ENCODE measurements around the gene SETD1A. TPM values are rescaled to one million over a fixed set of nuclear protein-coding genes. Genes with fewer than 3 reads are reported as not detected.
A peak's percentile ranks its signal among the peaks of the same experiment; 100 is the strongest.

The SETD1A gene
- total RNA-seq, 1 experiment from 2014 or later = 33.2 TPM

GRCh38 chr16:30920891-30921290, 36.7 kb upstream of the SETD1A start:
- no TSS peak for BruUV-seq (replicated peaks)
- H3K4me3 ChIP-seq = no peak overlapping the region
- H3K4me2 ChIP-seq = no peak overlapping the region
- no peaks in the 10 kb centered on the region for H3K27me3 ChIP-seq (ENCODE audit: insufficient read depth, low read depth)
- no peaks in the 10 kb centered on the region for H3K9me2 ChIP-seq (ENCODE audit: insufficient read depth)
- POLR2A ChIA-PET (ENCODE audit: unreplicated experiment) = no interaction called here
- H3K4me1 ChIP-seq (replicated peaks; ENCODE audit: insufficient read depth) = no peaks in the 10 kb centered on the region; the same call in 1 of the 2 replicates
- no peaks in the 10 kb centered on the region for H3K36me3 ChIP-seq (ENCODE audit: low read depth)
- DNase-seq = no peak
- peaks cover 7% of the 10 kb centered on the region; the same call in 1 of the 2 replicates for H3F3A ChIP-seq (ENCODE audit: insufficient read depth, low read depth)
- no peak overlapping the region for H3K27ac ChIP-seq
- intact Hi-C loops (cut with micrococcal nuclease; ENCODE audit: unreplicated experiment) = loop anchor here (1.0 to 2.0 kb wide), 2 partner anchors 18 to 77 kb away; no protein-coding TSS in a partner anchor
- H3K9me3 ChIP-seq (ENCODE audit: insufficient read depth, low read depth) = peaks cover 5% of the 10 kb centered on the region; the same call in 1 of the 2 replicates
- H4K20me1 ChIP-seq (ENCODE audit: insufficient read depth) = peaks cover 1% of the 10 kb centered on the region
- CTCF ChIA-PET = interaction anchor here (0.7 kb wide), 1 partner anchor 75 kb away, joined by 9 read pairs; no protein-coding TSS in a partner anchor
- H2AFZ ChIP-seq = no peak overlapping the region
- peaks cover 16% of the 10 kb centered on the region for H3K79me2 ChIP-seq (ENCODE audit: low read depth)
- TF ChIP-seq EZH2 (IDR thresholded peaks at IDR 0.05; ENCODE audit: low read depth) = no peak
- no peak for TF ChIP-seq CTCF (conservative IDR thresholded peaks at IDR 0.05)

- intact Hi-C loops (cut with micrococcal nuclease; ENCODE audit: unreplicated experiment) = loop anchor here (1.0 to 2.0 kb wide), 2 partner anchors 19 to 77 kb away; no protein-coding TSS in a partner anchor
Measured at GRCh38 chr16:30921459-30921747, 36.2 kb upstream of the SETD1A start.

GRCh38 chr16:30921748-30922419, 35.7 kb upstream of the SETD1A start:
- Histone ChIP-seq H3K27ac (peak overlapping the region; percentile 57), H2AFZ (peak overlapping the region; percentile 80), H3K9me2 (ENCODE audit: insufficient read depth) (no peaks in the 10 kb centered on the region), H3K36me3 (ENCODE audit: low read depth) (0 out of 2 replicates have a peak, but pooled peaks cover 4% of the 10 kb centered on the region), H3K9me3 (ENCODE audit: insufficient read depth, low read depth) (peaks cover 5% of the 10 kb centered on the region; the same call in 1 of the 2 replicates), H3K4me2 (peak overlapping the region; percentile 75), H3F3A (ENCODE audit: insufficient read depth, low read depth) (peaks cover 7% of the 10 kb centered on the region; the same call in 1 of the 2 replicates), H3K27me3 (ENCODE audit: insufficient read depth, low read depth) (no peaks in the 10 kb centered on the region), H3K4me3 (peak overlapping the region; percentile 63), H4K20me1 (ENCODE audit: insufficient read depth) (peaks cover 7% of the 10 kb centered on the region), H3K79me2 (ENCODE audit: low read depth) (peaks cover 16% of the 10 kb centered on the region), H3K4me1 (replicated peaks; ENCODE audit: insufficient read depth) (no peaks in the 10 kb centered on the region; the same call in 1 of the 2 replicates)
- intact Hi-C loops (cut with micrococcal nuclease; ENCODE audit: unreplicated experiment) = loop anchor here (1.0 to 2.0 kb wide), 7 partner anchors 19 to 224 kb away; partner anchors contain the start of genes CTF1 and PHKG2
- CTCF ChIA-PET = interaction anchor here (0.7 kb wide), 1 partner anchor 76 kb away, joined by 9 read pairs; no protein-coding TSS in a partner anchor
- peak; percentile 67 to 92 for DNase-seq
- POLR2A ChIA-PET (ENCODE audit: unreplicated experiment) = no interaction called here
- TF ChIP-seq CTCF (conservative IDR thresholded peaks at IDR 0.05) (peak; percentile 87), EZH2 (IDR thresholded peaks at IDR 0.05; ENCODE audit: low read depth) (no peak)
- no TSS peak for BruUV-seq (replicated peaks)

More at GRCh38 chr16:30921459-30921747, 36.2 kb upstream of the SETD1A start:
- Histone ChIP-seq H3K4me2 (peak overlapping the region; percentile 75), H3K4me1 (replicated peaks; ENCODE audit: insufficient read depth) (no peaks in the 10 kb centered on the region; the same call in 1 of the 2 replicates), H3K27me3 (ENCODE audit: insufficient read depth, low read depth) (no peaks in the 10 kb centered on the region), H3K9me2 (ENCODE audit: insufficient read depth) (no peaks in the 10 kb centered on the region), H4K20me1 (ENCODE audit: insufficient read depth) (peaks cover 4% of the 10 kb centered on the region), H3K79me2 (ENCODE audit: low read depth) (peaks cover 16% of the 10 kb centered on the region), H3K9me3 (ENCODE audit: insufficient read depth, low read depth) (peaks cover 5% of the 10 kb centered on the region; the same call in 1 of the 2 replicates), H3K4me3 (peak overlapping the region; percentile 63; the same call in 1 of the 2 replicates), H3F3A (ENCODE audit: insufficient read depth, low read depth) (peaks cover 7% of the 10 kb centered on the region; the same call in 1 of the 2 replicates), H2AFZ (peak overlapping the region; percentile 80; the same call in 1 of the 2 replicates), H3K27ac (no peak overlapping the region), H3K36me3 (ENCODE audit: low read depth) (no peaks in the 10 kb centered on the region)
- BruUV-seq (replicated peaks) = no TSS peak
- POLR2A ChIA-PET (ENCODE audit: unreplicated experiment) = no interaction called here
- no peak for DNase-seq
- no peak for TF ChIP-seq EZH2 (IDR thresholded peaks at IDR 0.05; ENCODE audit: low read depth)
- TF ChIP-seq CTCF (conservative IDR thresholded peaks at IDR 0.05) = no peak
- CTCF ChIA-PET = interaction anchor here (0.7 kb wide), 1 partner anchor 75 kb away, joined by 9 read pairs; no protein-coding TSS in a partner anchor

All from PC-9 (cell line).